ENCODE results near the gene MRGPRE. TPM values are rescaled to one million over a fixed set of nuclear protein-coding genes. Genes with fewer than 3 reads are reported as not detected.

Gene MRGPRE
- total RNA-seq, 1 donor from 2014 or later: 1.0 TPM

GRCh38 chr11:3189196-3189843 lies 42.9 kb downstream of the MRGPRE start:
- Mint-ChIP-seq H3K27me3 (ENCODE audit: unreplicated experiment) (peaks cover 7% of the 10 kb centered on the region), H3K27ac (ENCODE audit: unreplicated experiment) (no peak overlapping the region), H3K4me3 (ENCODE audit: unreplicated experiment) (no peak overlapping the region), H3K9me3 (ENCODE audit: unreplicated experiment) (peaks cover 8% of the 10 kb centered on the region), H3K4me1 (ENCODE audit: low read depth, unreplicated experiment) (no peaks in the 10 kb centered on the region), H3K36me3 (ENCODE audit: unreplicated experiment) (no peaks in the 10 kb centered on the region)
- no peak for TF ChIP-seq CTCF (IDR thresholded peaks at IDR 0.05; ENCODE audit: partially characterized antibody, unreplicated experiment)
- no peak for DNase-seq

DNA sequence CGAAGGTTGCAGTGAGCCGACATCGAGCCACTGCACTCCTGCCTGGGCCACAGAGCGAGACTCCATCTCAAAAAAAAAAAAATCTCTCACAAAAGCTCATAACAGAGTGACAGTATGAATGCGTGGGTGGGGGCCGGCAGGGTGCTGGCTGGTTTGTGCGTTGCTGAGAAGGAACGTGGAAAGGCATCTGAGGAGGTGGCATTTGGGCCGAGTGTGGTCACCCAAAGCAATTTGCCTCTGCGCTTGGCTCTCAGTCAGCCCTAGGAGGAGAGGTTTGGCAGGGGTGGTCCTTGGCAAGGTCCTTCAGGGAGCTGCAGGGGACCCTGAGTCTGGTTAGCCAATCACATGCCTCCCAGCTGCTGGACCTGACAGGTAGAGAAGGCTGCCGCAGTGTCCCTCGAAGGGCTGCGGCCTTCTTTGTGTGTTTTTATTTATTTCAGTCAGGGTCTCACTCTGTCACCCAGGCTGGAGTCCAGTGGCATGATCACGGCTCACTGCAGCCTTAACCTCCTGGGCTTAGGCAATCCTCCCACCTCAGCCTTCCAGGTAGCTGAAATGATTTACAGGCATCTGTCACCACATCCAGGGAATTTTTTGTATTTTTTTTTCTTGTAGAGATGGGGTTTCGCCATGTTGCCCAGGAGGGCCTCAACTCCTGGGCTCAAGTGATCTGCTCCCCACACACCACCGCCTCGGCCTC lies 43.6 kb downstream of the MRGPRE start:
- H3K4me3 Mint-ChIP-seq (ENCODE audit: unreplicated experiment): no peak overlapping the region
- H3K36me3 Mint-ChIP-seq (ENCODE audit: unreplicated experiment): no peaks in the 10 kb centered on the region
- no peak overlapping the region for H3K27ac Mint-ChIP-seq (ENCODE audit: unreplicated experiment)
- H3K9me3 Mint-ChIP-seq (ENCODE audit: unreplicated experiment): peaks cover 8% of the 10 kb centered on the region
- DNase-seq: no peak
- peaks cover 7% of the 10 kb centered on the region for H3K27me3 Mint-ChIP-seq (ENCODE audit: unreplicated experiment)
- no peaks in the 10 kb centered on the region for H3K4me1 Mint-ChIP-seq (ENCODE audit: low read depth, unreplicated experiment)
- TF ChIP-seq CTCF (IDR thresholded peaks at IDR 0.05; ENCODE audit: partially characterized antibody, unreplicated experiment): no peak

DNA sequence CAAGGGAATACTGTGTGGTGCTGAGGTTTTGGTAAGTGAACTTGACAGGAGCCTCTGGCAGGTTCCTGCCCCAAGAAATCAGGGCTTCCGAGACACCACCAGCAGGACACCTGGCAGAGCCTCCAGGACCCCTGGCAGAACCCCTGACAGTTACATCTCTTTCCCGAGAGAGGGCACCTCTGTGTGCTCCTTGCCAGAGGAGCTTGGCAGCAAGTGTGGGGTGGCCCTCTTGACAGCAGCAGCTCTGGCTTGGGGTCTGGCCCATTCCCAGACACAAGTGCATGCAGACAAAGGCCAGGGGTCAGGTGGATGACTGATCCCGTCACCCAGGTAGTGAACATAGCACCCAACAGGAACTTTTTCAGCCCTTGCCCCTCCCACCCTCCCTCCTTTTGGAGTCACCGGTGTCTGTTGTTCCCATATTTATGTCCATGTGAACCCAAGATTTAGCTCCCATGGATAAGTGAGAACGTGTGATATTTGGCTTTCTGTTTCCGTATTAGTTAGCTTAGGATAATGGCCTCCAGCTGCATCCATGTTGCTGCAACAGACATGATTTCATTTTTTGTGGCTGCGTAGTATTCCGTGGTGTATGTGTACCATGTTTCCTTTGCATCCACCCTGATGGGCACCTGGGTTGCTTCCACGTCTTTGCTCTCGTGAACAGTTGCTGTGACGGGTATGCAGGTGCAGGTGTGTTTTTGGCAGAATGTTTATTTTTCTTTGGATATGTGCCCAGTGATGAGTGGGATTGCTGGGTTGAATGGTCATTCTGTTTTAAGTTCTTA lies 45.9 kb downstream of the MRGPRE start:
- H3K9me3 Mint-ChIP-seq (ENCODE audit: unreplicated experiment): peaks cover 12% of the 10 kb centered on the region
- H3K36me3 Mint-ChIP-seq (ENCODE audit: unreplicated experiment): peaks cover 5% of the 10 kb centered on the region
- H3K4me3 Mint-ChIP-seq (ENCODE audit: unreplicated experiment): no peak overlapping the region
- no peaks in the 10 kb centered on the region for H3K4me1 Mint-ChIP-seq (ENCODE audit: low read depth, unreplicated experiment)
- no peak overlapping the region for H3K27ac Mint-ChIP-seq (ENCODE audit: unreplicated experiment)
- TF ChIP-seq CTCF (IDR thresholded peaks at IDR 0.05; ENCODE audit: partially characterized antibody, unreplicated experiment): no peak
- H3K27me3 Mint-ChIP-seq (ENCODE audit: unreplicated experiment): peaks cover 8% of the 10 kb centered on the region
- no peak for DNase-seq

- peaks cover 12% of the 10 kb centered on the region for H3K9me3 Mint-ChIP-seq (ENCODE audit: unreplicated experiment)
- no peaks in the 10 kb centered on the region for H3K4me1 Mint-ChIP-seq (ENCODE audit: low read depth, unreplicated experiment)
- no peak overlapping the region for H3K4me3 Mint-ChIP-seq (ENCODE audit: unreplicated experiment)
- TF ChIP-seq CTCF (IDR thresholded peaks at IDR 0.05; ENCODE audit: partially characterized antibody, unreplicated experiment): no peak
- H3K27ac Mint-ChIP-seq (ENCODE audit: unreplicated experiment): no peak overlapping the region
- no peak for DNase-seq
- peaks cover 9% of the 10 kb centered on the region for H3K27me3 Mint-ChIP-seq (ENCODE audit: unreplicated experiment)
- peaks cover 11% of the 10 kb centered on the region for H3K36me3 Mint-ChIP-seq (ENCODE audit: unreplicated experiment)
Observed at GRCh38 chr11:3184732-3185347, 47.4 kb downstream of the MRGPRE start.

Data from glutamatergic neuron (in vitro differentiated cells).